Stimulated activated CD8-positive, alpha-beta memory T cell treated with anti-CD3 and anti-CD28 coated beads, Interleukin-12 subunit alpha, Interleukin-12 subunit beta, amount 100 ng/mL, for 1 hour (primary cell): ENCODE measurements around the gene AXIN1.
"Not testable (repeated sequence)": the region's sequence is repeated elsewhere in the genome, so short reads cannot be mapped to it uniquely, and the experiment has no call there.

Experiments
- DNase-seq: peaks from one replicate; pipeline ENCODE4 v3.0.0-alpha.2; 2020; ENCODE audit warnings: low read depth

The AXIN1 gene

GRCh38 chr16:266258-267164, 86.0 kb downstream of the AXIN1 start:
- no peak for DNase-seq

GRCh38 chr16:265711-266110, 86.8 kb downstream of the AXIN1 start:
- DNase-seq: no peak

GRCh38 chr16:265002-265529, 87.5 kb downstream of the AXIN1 start:
- no peak for DNase-seq

GRCh38 chr16:264440-264951, 88.0 kb downstream of the AXIN1 start:
- no peak for DNase-seq

GRCh38 chr16:263944-264343, 88.6 kb downstream of the AXIN1 start:
- no peak for DNase-seq

GRCh38 chr16:263182-263774, 89.2 kb downstream of the AXIN1 start:
- DNase-seq: no peak

- no peak for DNase-seq
These were observed 90.3 kb downstream of the AXIN1 start for GRCh38 chr16:262121-262745.

GRCh38 chr16:261031-261691, 91.4 kb downstream of the AXIN1 start:
- DNase-seq: no peak

GRCh38 chr16:260326-260725, 92.2 kb downstream of the AXIN1 start:
- DNase-seq: no peak

GRCh38 chr16:259814-260253, 92.7 kb downstream of the AXIN1 start:
- DNase-seq: no peak

GRCh38 chr16:259226-259625, 93.3 kb downstream of the AXIN1 start:
- no peak for DNase-seq

GRCh38 chr16:258091-258490, 94.4 kb downstream of the AXIN1 start:
- DNase-seq: not testable (repeated sequence)

- DNase-seq: no peak
These were observed 97.3 kb downstream of the AXIN1 start for GRCh38 chr16:255183-255582.

GRCh38 chr16:254461-254860, 98.1 kb downstream of the AXIN1 start:
- no peak for DNase-seq

- no peak for DNase-seq
These were observed 98.7 kb downstream of the AXIN1 start for GRCh38 chr16:253833-254232.

GRCh38 chr16:252366-253337, 99.9 kb downstream of the AXIN1 start:
- DNase-seq: no peak

- no peak for DNase-seq
These were observed 103.1 kb downstream of the AXIN1 start for GRCh38 chr16:249431-249830.

- DNase-seq: no peak
These were observed 105.5 kb downstream of the AXIN1 start for GRCh38 chr16:247027-247426.

GRCh38 chr16:245105-245504, 107.4 kb downstream of the AXIN1 start:
- no peak for DNase-seq

- no peak for DNase-seq
These were observed 109.2 kb downstream of the AXIN1 start for GRCh38 chr16:243348-243747.

GRCh38 chr16:242281-242680, 110.2 kb downstream of the AXIN1 start:
- no peak for DNase-seq
